ENCODE data around the gene RECQL5.

GRCh38 chr17:75604034-75604695, 62.8 kb downstream of the RECQL5 start:
- TF ChIP-seq CTCF (IDR thresholded peaks at IDR 0.05), result no peak
- TF ChIP-seq ZFX (IDR thresholded peaks at IDR 0.05; ENCODE audit: borderline replicate concordance), result no peak
